HG03025 (cell line): ENCODE data around the gene PPBP.
"Not testable (repeated sequence)": the region's sequence is repeated elsewhere in the genome, so short reads cannot be mapped to it uniquely, and the experiment has no call there.

Experiments
- ATAC-seq: cut with Tn5 transposase; IDR thresholded peaks from one replicate; pipeline ENCODE4 v1.9.1; 2021; ENCODE audit warnings: mild to moderate bottlenecking, moderate library complexity; ENCODE audit not compliant: unreplicated experiment, low FRiP score

Gene PPBP

GRCh38 chr4:73952352-73952751 lies 35.6 kb downstream of the PPBP start:
- no peak for ATAC-seq

DNA sequence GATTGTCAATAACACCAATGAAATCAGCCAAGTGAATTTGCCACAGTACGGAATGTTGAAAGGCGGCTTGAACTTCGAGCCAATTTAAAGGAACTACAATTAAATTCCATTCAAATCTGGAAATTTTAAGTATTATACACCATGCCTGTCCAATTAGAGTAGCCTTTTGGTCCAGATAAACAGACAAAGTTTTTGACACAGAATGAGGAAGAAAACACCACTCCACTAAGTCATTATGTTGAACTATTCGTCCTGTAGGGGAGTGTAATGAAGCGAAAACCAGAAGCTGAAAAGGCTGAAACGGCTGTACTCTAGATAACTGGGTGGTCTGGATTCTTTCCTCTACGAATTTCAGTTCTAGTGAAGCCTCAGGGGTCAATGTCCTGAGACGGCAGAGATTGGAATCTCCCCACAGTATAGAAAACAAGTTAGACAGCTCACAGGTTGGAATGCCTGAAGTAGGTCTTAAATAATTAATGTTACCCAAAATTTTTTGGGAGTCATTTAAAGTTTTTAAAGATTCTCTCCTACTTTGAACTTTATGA lies 37.5 kb downstream of the PPBP start:
- ATAC-seq: not testable (repeated sequence)

DNA sequence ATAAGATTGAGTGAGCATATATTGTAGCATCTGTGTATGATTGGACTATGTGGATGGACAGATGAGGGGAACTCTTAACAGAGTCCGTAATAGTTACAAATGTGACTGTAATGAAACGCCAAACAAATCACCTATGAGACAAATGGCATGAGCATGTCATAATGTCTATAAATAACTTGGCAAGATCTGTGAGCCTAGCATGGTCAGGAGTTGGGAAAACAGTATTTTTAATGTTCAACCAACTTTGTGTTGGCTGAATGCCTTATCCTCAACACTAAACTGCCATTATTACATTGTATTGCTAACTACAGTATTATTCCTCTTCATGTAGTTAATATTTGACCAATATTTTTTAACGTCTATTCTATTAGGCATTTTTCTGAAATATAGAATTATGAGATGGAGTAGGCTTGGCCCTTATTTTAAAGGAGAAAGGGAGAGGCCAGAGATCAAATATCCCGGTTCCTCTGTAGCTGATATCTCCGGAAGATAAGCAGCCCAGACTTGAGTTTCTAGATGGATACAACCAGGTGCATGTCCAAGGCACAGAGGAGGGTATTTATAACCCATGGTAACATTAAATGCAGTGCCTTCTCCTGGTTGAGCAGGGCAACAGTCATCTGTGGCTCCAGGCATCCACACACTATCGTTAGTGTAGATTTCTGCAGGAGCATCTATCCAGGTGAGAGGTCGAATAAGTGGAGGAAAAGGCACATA lies 38.8 kb downstream of the PPBP start:
- ATAC-seq: no peak

DNA sequence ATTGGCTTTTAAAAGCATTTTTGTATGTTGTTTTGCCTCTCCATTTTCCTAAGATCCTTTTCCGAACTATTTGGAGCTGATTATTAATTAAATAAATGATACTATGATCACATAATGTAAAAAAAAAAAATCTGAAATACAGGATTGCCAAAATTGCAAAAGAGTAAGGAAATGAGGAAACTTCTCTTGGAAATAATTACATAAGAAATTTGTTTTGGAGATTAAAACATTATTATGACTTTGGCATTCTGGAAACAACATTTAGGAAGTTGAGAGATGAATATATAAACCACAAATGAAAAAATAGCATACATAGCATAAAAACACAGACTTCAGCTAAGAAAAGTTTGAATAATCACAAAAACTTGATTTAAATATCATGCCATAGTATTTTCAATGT lies 39.7 kb downstream of the PPBP start:
- ATAC-seq: no peak

- no peak for ATAC-seq
Measured at GRCh38 chr4:73947239-73947985, 40.6 kb downstream of the PPBP start.

GRCh38 chr4:73945674-73946449 lies 42.1 kb downstream of the PPBP start:
- no peak for ATAC-seq

GRCh38 chr4:73945140-73945539 lies 42.9 kb downstream of the PPBP start:
- no peak for ATAC-seq

GRCh38 chr4:73944061-73944875 lies 43.7 kb downstream of the PPBP start:
- no peak for ATAC-seq

- no peak for ATAC-seq
Measured at GRCh38 chr4:73943555-73943954, 44.4 kb downstream of the PPBP start.

DNA sequence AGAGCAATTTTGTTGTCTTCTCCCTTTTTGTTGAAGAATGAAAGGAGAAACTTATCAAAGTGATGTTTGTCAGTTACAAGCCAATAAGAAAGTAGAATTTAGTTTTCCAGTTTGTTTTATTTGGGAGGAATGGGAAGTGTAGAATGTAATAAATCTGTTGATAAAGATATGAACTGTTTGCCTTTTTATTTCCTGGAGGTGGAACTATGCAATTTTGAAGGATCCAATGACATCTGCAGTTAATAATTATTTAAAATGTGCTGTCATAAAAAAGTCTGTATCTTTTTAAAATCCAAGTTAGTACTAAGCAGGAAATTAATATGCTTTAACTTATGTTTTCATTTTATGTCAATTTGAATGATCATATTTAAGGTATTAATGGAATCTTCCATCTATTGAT lies 51.0 kb downstream of the PPBP start:
- no peak for ATAC-seq
